Stimulated activated CD4-positive, alpha-beta T cell treated with anti-CD3 and anti-CD28 coated beads, TNF-alpha, amount 100 ng/mL, for 48 hours (primary cell): ENCODE results near the gene PGC.

ENCODE experiments used
- DNase-seq, 3 donors: peaks; one replicate each; pipeline ENCODE4 v3.0.0-alpha.2; 2020; ENCODE audit warnings: low read depth in 3 of 3

The PGC gene

DNA sequence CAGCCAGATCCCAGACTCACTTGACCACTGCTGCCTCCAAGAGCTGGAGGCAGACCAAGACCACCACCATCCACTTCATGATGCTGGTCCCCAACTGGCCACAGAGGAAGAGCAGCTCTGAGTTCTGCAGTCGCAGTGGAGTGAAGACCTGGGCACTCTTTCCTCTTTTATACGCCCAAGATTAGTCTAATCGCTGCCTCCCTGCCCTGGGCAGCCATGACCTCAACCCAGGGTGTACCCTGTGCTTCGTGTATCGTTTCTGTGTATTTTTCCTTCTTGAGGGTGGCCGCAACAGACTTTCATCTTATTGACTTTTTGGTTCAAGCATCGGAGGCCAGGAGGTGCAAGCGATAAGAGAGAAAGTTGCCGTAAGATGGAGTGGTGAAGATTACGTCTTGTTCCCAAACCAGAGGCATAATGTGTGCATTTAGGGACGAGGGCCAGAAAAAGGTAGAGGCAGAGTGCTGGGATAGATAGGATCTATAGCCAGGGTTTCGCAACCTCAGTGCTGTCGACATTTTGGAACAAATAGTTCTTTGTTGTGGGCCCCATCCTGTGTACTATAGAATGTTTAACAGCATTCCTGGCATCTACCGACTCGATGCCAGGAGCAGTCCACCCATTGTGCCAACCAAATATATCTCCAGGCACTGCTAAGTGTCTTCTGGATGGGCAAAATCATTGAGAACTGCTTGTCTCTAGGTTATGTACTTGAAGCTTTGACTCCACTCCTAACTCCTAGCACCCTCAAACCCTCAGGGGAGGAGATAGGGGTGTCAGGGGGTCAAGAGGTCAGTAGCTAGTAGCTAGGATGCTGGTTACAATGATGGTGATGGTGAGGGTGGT is at the start of gene PGC:
Gene PGC, minus strand, starts transcription at position 142 of the 846 bp plus-strand sequence. Its CDS starts 63 bp downstream, at position 79.
- no peak for DNase-seq

- DNase-seq = no peak
Measured at GRCh38 chr6:41796474-41796873, 49.3 kb upstream of the PGC start.

GRCh38 chr6:41791984-41792383 is 44.8 kb upstream of the PGC start:
- DNase-seq = no peak

GRCh38 chr6:41791305-41791704 is 44.1 kb upstream of the PGC start:
- DNase-seq = no peak

DNA sequence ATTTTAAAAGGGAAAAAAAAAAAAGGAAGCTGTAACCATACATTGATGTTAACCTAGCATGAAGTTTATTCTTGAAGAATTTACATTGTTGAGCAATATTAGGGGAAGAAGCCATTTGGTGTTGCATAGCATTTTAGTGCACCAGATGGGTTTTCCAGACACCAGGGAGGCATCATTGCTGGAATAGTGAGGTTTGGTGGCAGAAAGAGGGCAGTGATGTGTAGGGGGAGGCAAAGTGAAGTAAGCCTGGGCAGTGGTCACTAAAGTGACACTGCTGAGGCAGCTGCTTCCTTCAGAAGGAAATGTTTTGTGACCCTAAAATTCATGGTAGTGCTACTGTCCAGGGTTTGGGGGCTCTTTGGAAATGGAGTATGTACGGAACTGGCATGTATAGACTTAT is 42.8 kb upstream of the PGC start:
- no peak for DNase-seq

DNA sequence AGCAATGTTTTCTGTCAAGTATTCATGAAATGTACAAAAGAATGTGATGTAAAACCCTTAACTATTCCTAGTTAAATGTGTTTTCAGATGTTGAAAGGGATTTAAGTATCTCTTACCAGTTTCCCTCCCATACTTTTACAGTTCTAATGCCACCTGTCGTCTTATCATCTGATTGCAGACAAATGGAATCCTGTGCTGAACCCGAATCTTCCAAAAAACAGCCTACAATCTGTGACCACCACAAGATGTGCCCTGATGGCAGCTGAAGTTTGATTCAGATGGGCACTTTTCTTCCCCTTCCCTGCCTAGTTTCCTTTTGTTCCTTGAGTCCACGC is 42.2 kb upstream of the PGC start:
- DNase-seq = no peak

- peak; percentile 91 to 93 (median 93) for DNase-seq
Measured at GRCh38 chr6:41787219-41787917, 40.2 kb upstream of the PGC start, which contains the start of gene TOMM6. Gene TOMM6 (plus strand): TSS chr6:41787694. CDS start chr6:41787698, 4 bp downstream.

GRCh38 chr6:41786451-41787218 is 39.4 kb upstream of the PGC start:
- DNase-seq = peak; percentile 73 to 87 (median 79)

DNA sequence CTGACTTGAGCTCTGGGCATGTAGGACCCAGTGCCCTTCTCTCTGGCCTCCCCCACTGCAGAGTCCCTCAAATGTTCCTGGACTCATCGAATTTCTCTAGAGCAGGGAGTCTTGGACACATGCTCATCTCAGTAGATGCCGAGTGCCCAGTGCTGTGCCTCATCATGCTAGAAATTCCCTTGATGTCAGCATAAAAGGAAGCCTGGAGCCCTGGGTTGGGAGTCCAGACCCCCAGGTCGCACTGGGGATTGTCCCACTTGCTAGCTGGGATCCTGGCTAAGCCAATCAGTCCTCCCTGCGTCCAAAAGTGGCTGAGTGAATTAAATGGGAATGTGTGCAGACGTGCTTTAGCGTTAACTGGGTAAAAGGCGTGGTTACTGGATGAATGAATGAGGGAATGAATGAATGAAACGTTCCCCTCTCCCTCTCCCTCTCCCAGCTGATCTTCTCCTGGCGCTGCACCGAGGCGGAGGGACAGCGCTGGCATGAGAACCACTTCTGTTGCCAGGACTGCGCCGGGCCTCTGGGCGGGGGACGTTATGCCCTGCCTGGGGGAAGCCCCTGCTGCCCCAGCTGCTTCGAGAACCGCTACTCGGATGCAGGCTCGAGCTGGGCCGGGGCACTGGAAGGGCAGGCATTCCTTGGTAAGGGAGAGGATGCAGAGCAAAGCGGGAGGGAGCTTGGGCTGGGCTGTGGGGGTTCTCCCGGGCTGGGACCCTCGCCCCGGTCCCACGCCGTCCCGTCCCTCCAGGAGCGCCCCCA is 38.7 kb upstream of the PGC start:
- no peak for DNase-seq

GRCh38 chr6:41785254-41785653 is 38.1 kb upstream of the PGC start:
- DNase-seq = no peak

DNA sequence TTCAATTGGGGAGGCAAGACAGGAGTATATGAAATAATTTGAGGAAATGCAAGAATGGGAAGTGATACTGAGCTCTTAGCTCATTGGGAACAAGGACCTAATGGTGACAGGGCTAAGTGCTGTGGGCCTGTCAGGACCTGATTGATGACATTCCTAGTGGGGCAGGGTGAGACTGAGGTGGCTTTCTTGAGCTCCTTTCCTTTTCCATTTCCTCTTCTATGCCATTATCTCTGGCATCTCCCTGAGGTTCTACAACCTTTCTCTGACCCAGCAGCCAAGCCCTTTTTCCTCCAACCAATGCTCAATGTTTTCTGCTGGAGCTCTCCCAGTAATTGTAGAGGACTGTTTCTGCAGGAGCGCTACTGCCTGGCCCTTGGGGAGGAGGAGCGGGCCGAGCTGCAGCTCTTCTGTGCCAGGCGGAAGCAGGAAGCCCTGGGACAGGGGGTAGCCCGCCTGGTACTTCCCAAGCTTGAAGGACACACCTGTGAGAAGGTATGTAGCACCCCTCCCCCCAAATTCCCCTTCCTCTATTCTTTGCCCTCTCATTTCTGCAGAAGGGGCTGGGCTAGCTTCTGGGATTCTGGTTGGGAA is 37.5 kb upstream of the PGC start:
- DNase-seq = no peak

- no peak for DNase-seq
Measured at GRCh38 chr6:41783106-41783780, 36.0 kb upstream of the PGC start.

- no peak for DNase-seq
Measured at GRCh38 chr6:41781366-41781730, 34.2 kb upstream of the PGC start.

DNA sequence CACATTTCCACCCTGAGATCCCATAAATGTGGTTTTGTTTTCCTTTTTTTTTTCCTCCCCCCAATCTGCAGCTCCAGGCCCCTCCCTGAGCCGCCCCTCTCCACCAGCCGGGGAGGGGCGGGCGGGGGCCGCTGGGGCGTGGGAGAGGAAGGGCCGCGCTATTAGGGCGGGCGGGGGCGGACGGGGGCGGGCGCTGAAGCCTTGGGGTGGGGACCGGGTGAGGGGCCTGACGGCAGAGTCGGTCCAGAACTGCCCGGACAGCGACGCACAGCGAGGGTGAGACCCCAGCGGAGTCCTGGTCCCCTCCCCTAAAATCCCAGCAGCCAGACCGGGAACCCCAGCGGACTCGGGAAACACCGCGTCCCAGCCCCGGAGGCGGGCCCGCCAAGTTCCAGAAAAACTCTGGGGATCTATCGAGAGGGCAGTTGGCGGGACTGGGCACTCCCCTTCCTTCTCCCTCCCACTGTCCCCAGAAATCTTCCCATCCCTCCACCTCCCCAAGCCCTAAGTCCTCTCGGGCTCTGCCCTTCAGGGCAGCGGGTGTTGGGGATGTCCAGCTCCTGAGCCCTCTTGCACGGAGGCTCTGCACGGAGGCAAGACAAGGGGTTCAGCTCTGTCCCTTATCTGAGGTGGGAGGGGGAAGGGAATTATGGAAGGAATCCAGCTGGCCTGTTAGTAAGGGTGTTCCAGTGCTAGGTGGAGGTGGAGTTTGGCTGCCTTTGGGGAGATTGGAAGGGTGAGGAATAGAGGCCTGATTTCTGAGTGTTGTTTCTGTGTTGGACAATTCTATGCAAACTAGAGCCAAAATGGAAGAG is 33.6 kb upstream of the PGC start, which contains the start of gene PRICKLE4:
Gene PRICKLE4, plus strand, starts transcription at position 232 of the 815 bp plus-strand sequence. CDS start 2,692 bp downstream, outside the sequence.
- DNase-seq = no peak

DNA sequence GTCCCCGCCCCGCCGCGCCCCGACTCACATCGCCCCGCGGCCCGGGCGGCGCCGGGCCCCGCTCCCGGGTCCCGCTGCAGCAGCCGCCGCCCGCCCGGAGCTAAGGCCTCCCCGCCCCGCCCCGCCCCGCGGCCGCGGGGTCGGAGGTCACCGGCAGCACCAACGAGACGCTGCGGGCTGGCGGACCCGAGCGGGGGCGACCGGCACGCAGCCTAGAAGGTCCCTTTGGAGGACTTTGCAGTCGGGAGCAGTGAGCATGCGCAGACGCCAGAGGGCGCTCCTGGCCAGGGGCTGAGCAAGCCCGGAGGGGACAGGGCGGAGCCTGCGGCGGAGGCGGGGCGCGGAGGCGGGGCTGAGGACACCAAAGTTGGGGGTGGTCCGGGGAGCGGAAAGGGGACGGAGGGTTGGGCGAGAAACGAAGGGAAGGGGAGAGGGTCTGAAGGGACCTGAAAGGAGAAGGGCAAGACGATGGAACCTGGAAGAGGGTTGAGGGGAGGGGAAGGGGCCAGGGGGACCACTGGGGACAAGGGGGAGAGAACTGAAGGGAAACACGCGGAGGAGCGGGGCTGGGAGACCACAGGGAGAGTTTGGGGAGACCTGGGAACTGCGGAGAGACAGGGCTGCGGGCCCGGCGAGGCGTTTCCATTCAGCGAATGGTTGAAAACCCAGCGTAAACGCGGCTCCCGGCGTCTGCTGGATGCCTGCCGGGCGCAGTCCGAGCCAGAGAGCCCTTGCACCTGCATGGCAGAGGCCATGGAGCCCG is 32.8 kb upstream of the PGC start, which contains the start of gene FRS3:
Gene FRS3, minus strand, starts transcription at position 113 of the 763 bp plus-strand sequence. CDS start 2,913 bp downstream, outside the sequence.
- DNase-seq = peak; percentile 98 to 100 (median 99)

GRCh38 chr6:41779336-41779735 is 32.1 kb upstream of the PGC start:
- no peak for DNase-seq

GRCh38 chr6:41778895-41779294 is 31.7 kb upstream of the PGC start:
- DNase-seq = no peak

DNA sequence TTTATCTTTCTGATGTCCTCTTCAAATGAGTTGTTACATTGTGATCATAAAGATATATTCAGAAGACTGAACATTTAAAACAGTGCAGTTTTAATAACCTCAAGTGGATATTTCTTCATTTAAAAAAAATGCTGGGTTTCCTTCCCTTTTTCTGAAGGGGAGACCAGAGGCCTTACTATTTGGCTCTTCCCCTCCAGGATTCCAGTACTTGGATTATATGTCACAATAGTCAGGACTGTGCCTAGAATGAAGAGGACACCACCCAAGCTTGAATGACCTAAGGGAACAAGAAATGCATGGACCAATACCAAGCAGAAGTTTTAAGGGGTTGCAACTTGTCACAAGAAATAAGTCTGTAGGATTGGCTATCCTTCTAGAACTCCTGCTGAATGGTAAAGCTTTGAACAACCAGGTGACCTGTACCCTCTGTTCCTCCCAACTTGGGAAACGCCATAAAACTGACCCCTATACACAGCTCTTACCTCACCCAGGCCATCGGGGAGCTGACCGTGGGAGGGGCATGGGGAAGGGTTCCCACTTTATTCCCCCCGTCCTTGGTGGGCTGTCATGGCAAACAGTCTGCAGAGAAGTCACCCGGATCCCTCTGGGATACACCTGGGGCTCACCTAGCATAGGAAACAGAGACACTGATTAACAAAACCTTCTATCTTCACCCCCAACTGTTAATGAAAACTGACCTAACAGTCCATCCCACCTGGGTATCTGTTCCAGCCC is 30.5 kb upstream of the PGC start:
- DNase-seq = no peak
